Epithelial cell of prostate (primary cell): Measurements from ENCODE around the gene RAB8A.

Experiments used
- DNase-seq: peaks from one replicate; pipeline ENCODE4 v3.0.0-alpha.2; 2011; ENCODE audit warnings: low read depth, low spot score
- H3K27ac ChIP-seq: fragments of 450-650 bp; 2 replicates; pipeline ENCODE4 v1.5.1; 2017; ENCODE audit warnings: mild to moderate bottlenecking

Gene RAB8A

GRCh38 chr19:16111160-16111908 lies at the start of gene RAB8A:
Gene RAB8A (plus strand): TSS chr19:16111889. CDS start chr19:16111902, 13 bp downstream.
- peak within 1 kb of the TSS; percentile 74 for H3K27ac ChIP-seq
- peak; percentile 96 for DNase-seq

- DNase-seq = no peak
- H3K27ac ChIP-seq = no peak overlapping the region
Observed at GRCh38 chr19:16061943-16062342, 49.7 kb upstream of the RAB8A start.

- no peak for DNase-seq
- no peak overlapping the region for H3K27ac ChIP-seq
Observed at GRCh38 chr19:16062789-16063188, 48.9 kb upstream of the RAB8A start.

- DNase-seq = no peak
- H3K27ac ChIP-seq = no peak overlapping the region
Observed at GRCh38 chr19:16064209-16064889, 47.3 kb upstream of the RAB8A start.

GRCh38 chr19:16066611-16067104 lies 45.0 kb upstream of the RAB8A start:
- peak overlapping the region; percentile 99 for H3K27ac ChIP-seq
- no peak for DNase-seq

GRCh38 chr19:16067205-16067938 lies 44.3 kb upstream of the RAB8A start:
- DNase-seq = peak; percentile 80
- H3K27ac ChIP-seq = peak overlapping the region; percentile 99

GRCh38 chr19:16068696-16069259 lies 42.9 kb upstream of the RAB8A start:
- DNase-seq = no peak
- peak overlapping the region; percentile 99 for H3K27ac ChIP-seq

GRCh38 chr19:16069813-16070365 lies 41.8 kb upstream of the RAB8A start:
- peak overlapping the region; percentile 99 for H3K27ac ChIP-seq

GRCh38 chr19:16070366-16070990 lies 41.2 kb upstream of the RAB8A start:
- DNase-seq = peak; percentile 81
- peak overlapping the region; percentile 99 for H3K27ac ChIP-seq

More at GRCh38 chr19:16069813-16070365, 41.8 kb upstream of the RAB8A start:
- no peak for DNase-seq

GRCh38 chr19:16071072-16071691 lies 40.5 kb upstream of the RAB8A start:
- peak overlapping the region; percentile 99 for H3K27ac ChIP-seq
- no peak for DNase-seq

GRCh38 chr19:16073481-16073880 lies 38.2 kb upstream of the RAB8A start:
- peak overlapping the region; percentile 99 for H3K27ac ChIP-seq
- DNase-seq = no peak

- no peak for DNase-seq
- H3K27ac ChIP-seq = peak overlapping the region; percentile 99
Observed at GRCh38 chr19:16073988-16074387, 37.7 kb upstream of the RAB8A start.

- H3K27ac ChIP-seq = peak overlapping the region; percentile 99
- no peak for DNase-seq
Observed at GRCh38 chr19:16074488-16075365, 37.0 kb upstream of the RAB8A start.

GRCh38 chr19:16075430-16076153 lies 36.1 kb upstream of the RAB8A start:
- no peak for DNase-seq
- H3K27ac ChIP-seq = peak overlapping the region; percentile 99

- H3K27ac ChIP-seq = peak within 1 kb of the TSS; percentile 99
- DNase-seq = peak; percentile 56
Observed at GRCh38 chr19:16076154-16076957, 35.3 kb upstream of the RAB8A start, which contains the start of gene TPM4. Gene TPM4 (plus strand): TSS chr19:16076495. CDS start chr19:16076566, 71 bp downstream.

GRCh38 chr19:16076958-16077611 lies 34.6 kb upstream of the RAB8A start:
- H3K27ac ChIP-seq = peak overlapping the region; percentile 99
- DNase-seq = no peak
